OCI-LY7 (cell line): ENCODE results near the gene RBP5.

ENCODE experiments used
- CTCF ChIP-seq: fragments of 200-600 bp; sonication (generic); conservative IDR thresholded peaks from 2 replicates; pipeline ENCODE4 v1.5.1; 2014; ENCODE audit warnings: mild to moderate bottlenecking, antibody characterized with exemption, low read length, moderate library complexity, mixed read lengths
- EZH2phosphoT487 ChIP-seq: fragments of 200-600 bp; sonication (generic); IDR thresholded peaks from 2 replicates; pipeline ENCODE4 v1.6.1; 2018; ENCODE audit warnings: low read depth, borderline replicate concordance, mild to moderate bottlenecking, mixed run types, antibody characterized with exemption, low read length, moderate library complexity, mixed read lengths

GRCh38 chr12:7093892-7094291, 34.8 kb downstream of the RBP5 start:
- TF ChIP-seq CTCF (no peak), EZH2phosphoT487 (no peak)
